Activated naive CD8-positive, alpha-beta T cell treated with anti-CD3 and anti-CD28 coated beads, Interleukin-2, amount 10 ng/mL, durations not matched to agents 7 days and 5 days (primary cell): ENCODE measurements around the gene CIB4. TPM values are rescaled to one million over a fixed set of nuclear protein-coding genes. Genes with fewer than 3 reads are reported as not detected.

Experiments used
- ATAC-seq: fragments of 150-1000 bp; cut with Tn5 transposase; one replicate; pipeline ENCODE4 v1.10.0; 2021; ENCODE audit warnings: low read depth, moderate library complexity
- POLR2A ChIA-PET: fragments of 350-600 bp; sonication (Branson Sonifier 250); formaldehyde crosslinking; loops from one replicate; lab custom pipeline; 2021; ENCODE audit warnings: antibody characterized with exemption; lab: Charles Lee
- DNase-seq: peaks from one replicate; pipeline ENCODE4 v3.0.0; 2021
- H3K27ac Mint-ChIP-seq: one replicate; pipeline ENCODE4 v1.8.0; 2022; ENCODE audit warnings: mild to moderate bottlenecking, mixed read lengths
- H3K27me3 Mint-ChIP-seq: one replicate; pipeline ENCODE4 v1.8.0; 2022; ENCODE audit warnings: mild to moderate bottlenecking, moderate library complexity, mixed read lengths
- H3K36me3 Mint-ChIP-seq: one replicate; pipeline ENCODE4 v1.8.0; 2021; ENCODE audit warnings: mild to moderate bottlenecking, mixed read lengths
- H3K4me1 Mint-ChIP-seq: one replicate; pipeline ENCODE4 v1.8.0; 2021; ENCODE audit warnings: mixed read lengths
- H3K4me3 Mint-ChIP-seq: one replicate; pipeline ENCODE4 v1.8.0; 2022; ENCODE audit warnings: mild to moderate bottlenecking, moderate library complexity, mixed read lengths
- H3K9me3 Mint-ChIP-seq: one replicate; pipeline ENCODE4 v1.8.0; 2021; ENCODE audit warnings: mixed read lengths
- total RNA-seq, 2 experiments: library from RNA; stranded (reverse); gene quantifications; one replicate each; pipeline ENCODE4 v1.2.3, GENCODE V29; 2021

CIB4 gene
- total RNA-seq, 2 experiments from 2014 or later, result not detected

DNA sequence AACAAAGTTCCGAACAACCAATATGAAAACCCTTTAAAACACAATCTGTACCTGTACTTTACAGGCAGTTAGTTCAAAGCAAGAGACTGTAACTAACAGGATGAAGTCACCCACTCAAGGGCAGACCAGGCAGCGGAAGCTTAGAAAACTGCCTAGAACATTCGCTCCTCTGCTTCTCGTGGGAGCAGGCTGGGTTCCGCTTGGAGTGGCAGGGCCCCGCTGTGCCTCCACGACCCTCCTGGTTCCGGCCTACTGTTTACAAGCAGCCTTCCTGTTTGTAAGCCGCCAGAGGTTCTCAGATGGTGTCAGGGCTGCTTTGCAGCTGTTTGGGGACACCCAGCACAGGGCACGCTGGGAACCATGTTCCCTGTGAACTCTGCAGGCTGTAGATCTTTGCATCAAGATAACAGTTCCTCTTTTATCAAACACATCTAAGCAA, 31.3 kb downstream of the CIB4 start:
- H3K27me3 Mint-ChIP-seq, result peaks cover 2% of the 10 kb centered on the region
- ATAC-seq (peak; percentile 75), DNase-seq (no peak)
- H3K27ac Mint-ChIP-seq, result peak overlapping the region; percentile 35
- H3K4me1 Mint-ChIP-seq, result peaks cover 15% of the 10 kb centered on the region
- POLR2A ChIA-PET, result no interaction called here
- H3K4me3 Mint-ChIP-seq, result no peak overlapping the region
- H3K36me3 Mint-ChIP-seq, result no peaks in the 10 kb centered on the region
- H3K9me3 Mint-ChIP-seq, result no peaks in the 10 kb centered on the region

DNA sequence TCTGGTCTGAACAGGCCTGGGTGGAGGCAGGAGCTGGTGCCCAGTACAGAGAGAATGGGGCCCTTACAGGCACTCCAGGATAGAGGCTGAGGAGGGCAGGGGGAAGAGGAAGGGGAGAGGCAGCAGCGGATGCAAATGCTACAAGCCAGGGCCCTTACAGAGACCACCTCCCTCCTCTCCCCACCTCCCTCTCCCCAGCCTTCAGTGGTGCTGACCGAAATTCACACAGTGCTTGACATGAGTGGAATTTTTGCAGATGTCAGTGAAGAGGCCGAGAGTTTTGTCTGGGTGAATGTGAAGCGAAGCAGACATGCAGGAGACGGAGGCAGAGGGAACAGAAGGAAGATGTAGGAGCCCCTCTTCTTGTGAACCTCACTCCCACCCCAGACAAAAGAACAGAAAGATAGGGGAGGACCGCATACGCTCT, 31.9 kb downstream of the CIB4 start:
- Mint-ChIP-seq H3K9me3 (no peaks in the 10 kb centered on the region), H3K27me3 (peaks cover 8% of the 10 kb centered on the region), H3K27ac (no peak overlapping the region), H3K4me1 (peaks cover 15% of the 10 kb centered on the region), H3K36me3 (no peaks in the 10 kb centered on the region), H3K4me3 (no peak overlapping the region)
- ATAC-seq, result no peak
- POLR2A ChIA-PET, result no interaction called here
- DNase-seq, result no peak

DNA sequence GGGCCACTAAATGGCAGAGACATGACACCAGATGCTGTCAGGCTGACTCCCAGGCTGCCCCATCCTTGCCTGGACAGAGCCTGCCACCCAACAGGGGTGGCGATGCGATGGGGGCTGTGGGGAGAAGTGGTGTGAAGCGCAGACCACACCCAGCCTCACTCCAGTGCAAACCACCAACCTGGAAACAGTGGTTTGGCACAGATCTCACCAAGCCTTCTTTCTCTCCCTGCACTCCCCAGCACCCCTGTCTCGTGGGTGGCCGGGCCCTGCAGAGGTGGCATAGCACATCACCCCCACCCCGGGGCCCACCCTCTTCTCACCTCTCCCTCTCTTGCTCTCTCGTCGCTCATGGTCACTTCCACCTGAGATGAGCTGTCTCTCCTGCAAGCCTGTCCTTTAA, 32.6 kb downstream of the CIB4 start:
- no peak overlapping the region for H3K4me3 Mint-ChIP-seq
- DNase-seq, result no peak
- H3K4me1 Mint-ChIP-seq, result peaks cover 15% of the 10 kb centered on the region
- no peak overlapping the region for H3K27ac Mint-ChIP-seq
- POLR2A ChIA-PET, result no interaction called here
- H3K27me3 Mint-ChIP-seq, result peaks cover 13% of the 10 kb centered on the region
- H3K9me3 Mint-ChIP-seq, result no peaks in the 10 kb centered on the region
- no peak for ATAC-seq
- H3K36me3 Mint-ChIP-seq, result no peaks in the 10 kb centered on the region

DNA sequence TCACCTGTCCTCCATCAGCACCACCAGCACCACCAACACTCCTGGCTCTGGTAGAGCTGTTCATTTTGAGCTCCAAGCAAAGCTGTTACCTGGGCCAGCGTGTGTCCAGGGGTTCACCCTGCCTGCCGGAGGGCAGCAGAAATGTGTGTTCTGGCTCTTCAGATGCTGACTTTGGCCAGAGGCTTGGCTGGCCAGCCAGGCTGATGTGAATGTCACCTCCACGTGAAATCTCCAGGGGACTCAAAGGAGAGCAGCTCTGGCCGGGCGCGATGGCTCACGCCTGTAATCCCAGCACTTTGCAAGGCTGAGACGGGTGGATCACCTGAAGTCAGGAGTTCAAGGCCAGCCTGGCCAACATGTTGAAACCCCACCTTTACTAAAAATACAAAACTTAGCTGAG, 33.5 kb downstream of the CIB4 start:
- no peak overlapping the region for H3K27ac Mint-ChIP-seq

DNA sequence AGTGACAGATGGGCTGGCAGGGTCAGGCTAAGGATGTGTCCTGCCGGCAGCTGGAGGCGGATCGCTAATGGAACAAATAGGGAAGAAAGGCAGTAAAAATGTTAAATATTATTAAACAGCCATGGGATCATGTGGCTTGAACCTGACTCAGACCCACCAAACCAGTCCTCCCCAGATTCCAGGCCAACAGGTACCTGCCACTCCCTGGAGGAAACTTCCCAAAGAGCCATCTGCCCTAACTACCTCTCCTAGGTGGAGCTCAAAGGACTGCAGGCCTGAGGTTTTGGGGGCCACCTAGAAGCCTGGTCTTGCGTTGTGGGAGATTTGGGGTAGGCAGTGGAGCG, 34.3 kb downstream of the CIB4 start:
- Mint-ChIP-seq H3K27ac (no peak overlapping the region), H3K27me3 (peaks cover 19% of the 10 kb centered on the region), H3K9me3 (no peaks in the 10 kb centered on the region), H3K4me1 (peaks cover 15% of the 10 kb centered on the region), H3K36me3 (no peaks in the 10 kb centered on the region), H3K4me3 (no peak overlapping the region)
- POLR2A ChIA-PET, result no interaction called here
- ATAC-seq (no peak), DNase-seq (no peak)

More for the DNA sequence above, 33.5 kb downstream of the CIB4 start:
- no peaks in the 10 kb centered on the region for H3K36me3 Mint-ChIP-seq
- DNase-seq (no peak), ATAC-seq (no peak)
- H3K4me3 Mint-ChIP-seq, result no peak overlapping the region
- POLR2A ChIA-PET, result no interaction called here
- H3K27me3 Mint-ChIP-seq, result peaks cover 17% of the 10 kb centered on the region
- peaks cover 15% of the 10 kb centered on the region for H3K4me1 Mint-ChIP-seq
- no peaks in the 10 kb centered on the region for H3K9me3 Mint-ChIP-seq

DNA sequence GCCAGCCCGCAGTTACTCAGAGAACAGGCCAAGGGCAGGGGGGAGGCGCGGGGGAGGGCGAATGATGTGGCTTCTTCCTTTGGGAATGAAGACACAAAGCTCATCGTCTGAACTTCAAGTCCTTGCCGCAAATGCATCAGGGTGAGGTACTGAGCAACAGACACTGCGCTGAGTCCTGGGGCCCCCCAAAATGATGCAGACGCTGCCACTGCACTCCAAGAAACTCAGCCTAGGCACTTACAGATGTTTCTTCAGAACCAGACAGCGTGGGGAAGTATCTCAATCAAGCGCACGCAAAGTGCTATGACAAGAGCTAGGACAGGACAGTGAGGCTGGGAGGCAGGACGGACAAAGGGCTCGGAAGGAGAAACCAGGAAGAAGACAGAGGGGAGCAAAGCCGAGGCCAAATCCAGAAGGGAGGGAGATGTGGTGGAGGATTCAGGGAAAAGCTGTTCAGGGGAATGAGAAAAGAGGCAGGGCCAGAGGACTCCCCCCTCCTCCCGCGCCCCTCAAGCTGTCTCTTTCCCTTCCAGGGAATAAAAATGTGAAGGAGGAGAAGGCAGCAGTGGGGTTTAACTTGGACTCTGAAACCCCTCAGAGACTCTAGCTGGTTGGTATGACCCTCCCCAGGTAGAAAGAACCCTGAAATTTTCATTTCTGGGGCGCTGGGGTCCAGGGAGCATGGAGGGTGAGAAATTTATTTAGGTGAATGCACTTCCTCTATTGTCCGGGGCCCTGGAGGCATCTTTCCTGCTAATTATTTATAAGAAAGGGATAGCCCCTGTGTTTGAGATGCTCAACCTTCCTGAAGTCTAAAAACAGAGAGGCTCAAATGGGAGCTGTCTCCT, 34.9 kb downstream of the CIB4 start:
- H3K36me3 Mint-ChIP-seq, result no peaks in the 10 kb centered on the region
- ATAC-seq (no peak), DNase-seq (no peak)
- H3K9me3 Mint-ChIP-seq, result no peaks in the 10 kb centered on the region
- POLR2A ChIA-PET, result no interaction called here
- no peak overlapping the region for H3K27ac Mint-ChIP-seq
- peaks cover 15% of the 10 kb centered on the region for H3K4me1 Mint-ChIP-seq
- no peak overlapping the region for H3K4me3 Mint-ChIP-seq
- peaks cover 20% of the 10 kb centered on the region for H3K27me3 Mint-ChIP-seq

DNA sequence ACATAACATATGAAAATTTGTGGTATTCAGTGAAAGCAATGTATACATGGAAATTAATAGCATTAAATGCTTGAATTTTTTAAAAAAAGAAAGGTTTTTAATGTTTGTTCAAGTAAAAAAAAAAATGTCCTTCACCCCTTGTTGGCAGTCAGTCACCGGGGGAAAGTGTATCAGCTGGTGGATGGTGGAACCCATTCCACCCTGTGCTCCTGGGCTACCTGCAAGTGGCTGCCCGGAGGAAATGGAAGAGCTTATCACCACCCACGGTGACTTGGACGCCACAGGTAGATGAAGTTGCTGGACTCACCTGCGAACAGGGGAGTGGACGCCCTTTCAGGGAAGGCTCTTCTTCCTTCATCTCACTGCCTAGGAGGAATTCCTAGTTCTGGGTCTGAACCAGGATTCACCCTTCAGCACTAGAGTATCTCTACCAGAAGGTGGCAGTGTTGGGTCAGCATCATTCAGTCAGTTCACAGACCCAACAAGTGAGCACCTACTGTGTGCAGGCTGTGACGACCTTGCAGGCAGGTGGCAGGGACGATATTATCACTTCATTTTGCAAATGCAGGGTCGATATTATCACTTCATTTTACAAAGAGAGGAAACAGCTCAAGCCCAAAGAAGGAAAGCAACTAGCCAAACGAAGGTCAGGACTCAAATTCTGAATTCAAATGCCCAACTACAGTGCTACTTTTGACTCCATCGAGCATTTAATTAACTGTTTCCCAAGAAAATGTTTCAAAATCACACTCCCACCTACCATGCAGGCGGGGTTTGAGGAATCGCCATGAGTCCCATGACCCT, 35.8 kb downstream of the CIB4 start:
- H3K27ac Mint-ChIP-seq, result no peak overlapping the region
- no peak overlapping the region for H3K4me3 Mint-ChIP-seq
- peaks cover 20% of the 10 kb centered on the region for H3K27me3 Mint-ChIP-seq
- peak; percentile 42 for DNase-seq
- POLR2A ChIA-PET, result no interaction called here
- ATAC-seq, result peak; percentile 35
- no peaks in the 10 kb centered on the region for H3K9me3 Mint-ChIP-seq
- peaks cover 13% of the 10 kb centered on the region for H3K4me1 Mint-ChIP-seq
- no peaks in the 10 kb centered on the region for H3K36me3 Mint-ChIP-seq

DNA sequence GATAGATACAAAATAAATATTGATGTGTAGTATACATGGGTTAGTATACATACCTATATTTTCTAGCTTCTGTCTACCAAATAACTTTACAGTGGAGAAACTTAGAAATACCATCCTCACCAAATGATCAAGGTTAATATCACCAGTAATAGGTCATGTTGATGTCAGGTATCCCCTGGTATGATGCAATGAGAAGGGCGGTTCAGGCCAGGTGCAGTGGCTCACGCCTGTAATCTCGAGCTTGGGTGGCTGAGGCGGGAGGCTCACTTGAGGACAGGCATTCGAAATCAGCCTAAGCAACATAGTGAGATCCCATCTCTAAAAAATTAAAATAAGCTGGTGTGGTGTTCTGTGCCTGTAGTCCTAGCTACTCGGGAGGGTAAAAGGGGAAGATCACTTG, 38.6 kb downstream of the CIB4 start:
- Mint-ChIP-seq H3K9me3 (no peaks in the 10 kb centered on the region), H3K27ac (no peak overlapping the region), H3K36me3 (no peaks in the 10 kb centered on the region), H3K4me1 (no peaks in the 10 kb centered on the region), H3K4me3 (no peak overlapping the region), H3K27me3 (peaks cover 19% of the 10 kb centered on the region)
- DNase-seq, result no peak
- ATAC-seq, result no peak
- POLR2A ChIA-PET, result no interaction called here

DNA sequence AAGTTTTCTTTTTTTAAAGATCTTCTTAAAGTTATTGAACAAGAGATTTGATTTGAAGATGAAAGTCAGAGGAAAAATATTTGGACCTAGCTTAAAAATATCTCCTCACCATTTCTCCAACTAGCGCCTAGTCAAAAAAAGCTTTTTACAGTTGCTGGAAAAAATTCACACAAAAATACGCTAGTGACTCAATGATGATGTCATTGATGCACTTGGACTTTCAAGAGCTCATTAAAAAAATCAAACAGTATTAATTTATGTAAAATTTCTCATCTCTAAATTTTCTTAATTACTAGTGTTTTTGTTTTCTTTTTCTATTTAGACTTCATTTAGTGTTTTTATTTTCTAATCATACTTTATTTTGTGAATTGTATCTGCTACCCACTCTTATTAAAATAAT, 41.8 kb downstream of the CIB4 start:
- Mint-ChIP-seq H3K27me3 (peaks cover 30% of the 10 kb centered on the region), H3K36me3 (no peaks in the 10 kb centered on the region), H3K9me3 (no peaks in the 10 kb centered on the region), H3K4me3 (no peak overlapping the region), H3K4me1 (peaks cover 4% of the 10 kb centered on the region), H3K27ac (no peak overlapping the region)
- POLR2A ChIA-PET, result no interaction called here
- ATAC-seq, result no peak
- no peak for DNase-seq

DNA sequence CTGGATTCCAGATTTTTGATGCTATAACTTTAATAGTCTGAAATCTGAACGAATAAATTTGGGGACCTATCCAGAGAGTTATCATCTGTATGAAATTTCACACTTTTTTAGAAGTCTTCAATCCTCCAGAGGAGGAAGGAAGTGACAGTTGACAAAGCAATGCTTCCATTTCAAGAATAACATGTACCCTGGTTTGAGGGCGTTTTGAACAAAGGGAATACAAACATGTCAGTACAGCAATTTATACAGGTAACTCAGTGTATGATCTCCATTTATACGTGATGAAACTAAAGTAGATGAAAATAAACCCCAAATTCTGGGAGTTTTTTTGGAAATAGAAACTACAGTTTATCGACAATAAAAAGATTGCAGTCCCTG, 42.2 kb downstream of the CIB4 start:
- no peaks in the 10 kb centered on the region for H3K36me3 Mint-ChIP-seq
- no peak overlapping the region for H3K27ac Mint-ChIP-seq
- no peak for DNase-seq
- POLR2A ChIA-PET, result no interaction called here
- ATAC-seq, result no peak
- peaks cover 4% of the 10 kb centered on the region for H3K4me1 Mint-ChIP-seq
- H3K4me3 Mint-ChIP-seq, result no peak overlapping the region
- H3K27me3 Mint-ChIP-seq, result peaks cover 30% of the 10 kb centered on the region
- H3K9me3 Mint-ChIP-seq, result no peaks in the 10 kb centered on the region

DNA sequence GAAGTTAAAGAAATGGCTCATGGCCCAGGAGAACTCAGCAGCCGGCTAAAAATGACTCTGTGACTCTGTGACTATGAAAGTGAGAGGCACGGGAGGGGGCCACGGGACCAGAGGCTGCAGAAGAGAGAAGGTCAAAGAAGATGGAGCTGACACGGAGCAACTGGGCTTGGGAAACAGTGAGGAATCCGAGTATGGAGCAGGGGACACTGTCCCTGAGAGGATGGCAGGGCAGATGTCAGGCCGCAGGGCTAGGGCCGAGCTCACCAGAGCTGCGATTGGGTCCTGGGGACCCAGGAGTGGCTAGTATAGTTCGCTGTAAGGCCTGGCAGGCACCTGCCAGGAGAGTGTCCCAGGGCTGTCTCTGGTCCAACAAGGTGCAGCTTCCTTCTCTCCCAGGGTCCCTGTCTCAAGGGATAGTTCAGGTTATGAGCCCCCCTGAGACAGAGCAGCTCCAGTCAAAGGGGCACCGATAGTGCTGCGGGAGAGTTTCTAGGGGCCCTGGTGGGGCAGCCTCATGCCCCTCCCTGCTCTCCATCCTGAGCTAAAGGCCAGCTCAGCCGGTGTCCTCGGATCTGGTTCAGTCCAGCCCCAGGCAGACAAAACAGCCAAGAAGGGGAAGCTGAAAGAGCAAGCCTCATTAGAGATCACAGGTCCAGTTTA, 42.7 kb downstream of the CIB4 start:
- DNase-seq (peak; percentile 13), ATAC-seq (no peak)
- Mint-ChIP-seq H3K36me3 (no peaks in the 10 kb centered on the region), H3K27ac (no peak overlapping the region), H3K4me1 (peaks cover 4% of the 10 kb centered on the region), H3K27me3 (peaks cover 31% of the 10 kb centered on the region), H3K9me3 (no peaks in the 10 kb centered on the region), H3K4me3 (no peak overlapping the region)
- POLR2A ChIA-PET, result no interaction called here

DNA sequence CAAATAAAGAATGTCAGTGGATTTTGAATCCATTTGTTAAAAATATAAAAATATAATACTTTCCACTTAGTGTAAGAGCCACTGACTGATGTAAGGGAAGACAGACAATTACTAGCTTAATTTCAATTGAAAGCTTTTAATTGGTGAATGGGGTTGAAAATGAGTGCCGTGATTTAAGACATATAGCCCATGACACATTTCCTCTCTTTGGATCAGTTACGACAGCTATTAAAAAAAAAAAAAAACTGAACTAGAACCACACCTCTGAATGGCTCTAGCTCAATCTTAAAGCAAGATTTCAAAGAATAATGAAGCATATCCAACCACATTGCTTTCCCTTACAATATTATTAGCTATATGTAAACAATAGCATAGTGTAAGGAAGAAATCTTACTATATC, 44.0 kb downstream of the CIB4 start:
- DNase-seq, result no peak
- peaks cover 4% of the 10 kb centered on the region for H3K4me1 Mint-ChIP-seq
- no peak overlapping the region for H3K27ac Mint-ChIP-seq
- peaks cover 27% of the 10 kb centered on the region for H3K27me3 Mint-ChIP-seq
- H3K36me3 Mint-ChIP-seq, result no peaks in the 10 kb centered on the region
- H3K4me3 Mint-ChIP-seq, result no peak overlapping the region
- H3K9me3 Mint-ChIP-seq, result no peaks in the 10 kb centered on the region
- POLR2A ChIA-PET, result interaction anchor here (0.6 kb wide), 1 partner anchor 215 kb away, joined by 3 read pairs; no protein-coding TSS in a partner anchor
- no peak for ATAC-seq

DNA sequence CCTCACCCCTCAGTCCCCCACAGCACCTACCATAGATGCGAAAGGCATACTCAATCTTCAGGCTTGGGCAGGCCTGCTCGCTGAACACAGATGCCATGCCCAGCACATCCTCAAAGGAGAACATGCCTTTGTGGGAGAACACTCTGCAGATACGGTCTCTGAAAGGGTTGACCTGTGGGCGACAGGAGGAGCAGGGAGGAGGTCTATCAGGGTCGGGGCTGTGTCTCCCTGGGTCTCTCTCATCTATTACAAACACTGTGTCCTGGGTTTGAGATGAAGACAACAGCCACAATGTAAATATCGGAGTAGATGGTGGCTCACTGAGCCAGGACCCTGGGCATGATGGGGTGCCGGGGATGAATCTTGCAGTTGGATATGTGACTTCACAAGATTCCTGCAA, 46.0 kb downstream of the CIB4 start:
- ATAC-seq (no peak), DNase-seq (no peak)
- no peaks in the 10 kb centered on the region for H3K9me3 Mint-ChIP-seq
- no peak overlapping the region for H3K27ac Mint-ChIP-seq
- H3K27me3 Mint-ChIP-seq, result peaks cover 24% of the 10 kb centered on the region
- POLR2A ChIA-PET, result no interaction called here
- no peak overlapping the region for H3K4me3 Mint-ChIP-seq
- H3K4me1 Mint-ChIP-seq, result peaks cover 4% of the 10 kb centered on the region
- H3K36me3 Mint-ChIP-seq, result no peaks in the 10 kb centered on the region
